ENCODE results near the gene FAM117B. TPM values are rescaled to one million over a fixed set of nuclear protein-coding genes. Genes with fewer than 3 reads are reported as not detected.

The FAM117B gene
- total RNA-seq, 1 experiment from 2014 or later, result 2.4 TPM

- Mint-ChIP-seq H3K4me1 (ENCODE audit: insufficient read depth, unreplicated experiment) (peaks cover 5% of the 10 kb centered on the region), H3K4me3 (ENCODE audit: unreplicated experiment) (no peak overlapping the region), H3K9me3 (ENCODE audit: unreplicated experiment) (no peaks in the 10 kb centered on the region), H3K27me3 (ENCODE audit: insufficient read depth, unreplicated experiment) (no peaks in the 10 kb centered on the region), H3K27ac (ENCODE audit: low read depth, unreplicated experiment) (no peak overlapping the region), H3K36me3 (ENCODE audit: insufficient read depth, unreplicated experiment) (no peaks in the 10 kb centered on the region)
- ChIA-PET POLR2A (interaction anchor here (0.6 to 1.1 kb wide), 2 partner anchors 129 to 130 kb away, joined by 3 to 5 read pairs; partner anchors contain the start of gene FAM117B), CTCF (interaction anchor here (1.0 kb wide), 1 partner anchor 66 kb away, joined by 3 read pairs; no protein-coding TSS in a partner anchor)
- intact Hi-C loops (cut with micrococcal nuclease), result no loop called here
- TF ChIP-seq, protein P1, sequence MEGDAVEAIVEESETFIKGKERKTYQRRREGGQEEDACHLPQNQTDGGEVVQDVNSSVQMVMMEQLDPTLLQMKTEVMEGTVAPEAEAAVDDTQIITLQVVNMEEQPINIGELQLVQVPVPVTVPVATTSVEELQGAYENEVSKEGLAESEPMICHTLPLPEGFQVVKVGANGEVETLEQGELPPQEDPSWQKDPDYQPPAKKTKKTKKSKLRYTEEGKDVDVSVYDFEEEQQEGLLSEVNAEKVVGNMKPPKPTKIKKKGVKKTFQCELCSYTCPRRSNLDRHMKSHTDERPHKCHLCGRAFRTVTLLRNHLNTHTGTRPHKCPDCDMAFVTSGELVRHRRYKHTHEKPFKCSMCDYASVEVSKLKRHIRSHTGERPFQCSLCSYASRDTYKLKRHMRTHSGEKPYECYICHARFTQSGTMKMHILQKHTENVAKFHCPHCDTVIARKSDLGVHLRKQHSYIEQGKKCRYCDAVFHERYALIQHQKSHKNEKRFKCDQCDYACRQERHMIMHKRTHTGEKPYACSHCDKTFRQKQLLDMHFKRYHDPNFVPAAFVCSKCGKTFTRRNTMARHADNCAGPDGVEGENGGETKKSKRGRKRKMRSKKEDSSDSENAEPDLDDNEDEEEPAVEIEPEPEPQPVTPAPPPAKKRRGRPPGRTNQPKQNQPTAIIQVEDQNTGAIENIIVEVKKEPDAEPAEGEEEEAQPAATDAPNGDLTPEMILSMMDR (IDR thresholded peaks at IDR 0.05; ENCODE audit: unreplicated experiment), result no peak
- DNase-seq (ENCODE audit: unreplicated experiment), result no peak
- BruUV-seq (replicated peaks), result no TSS peak
These were observed 130.2 kb downstream of the FAM117B start for GRCh38 chr2:202764991-202765390.

- H3K27ac Mint-ChIP-seq (ENCODE audit: low read depth, unreplicated experiment), result no peak overlapping the region
- H3K4me1 Mint-ChIP-seq (ENCODE audit: insufficient read depth, unreplicated experiment), result peaks cover 4% of the 10 kb centered on the region
- POLR2A ChIA-PET, result interaction anchor here (0.6 to 1.1 kb wide), 3 partner anchors 129 to 397 kb away, joined by 3 to 5 read pairs (median 3); partner anchors contain the start of gene FAM117B
- TF ChIP-seq, protein P1 (IDR thresholded peaks at IDR 0.05; ENCODE audit: unreplicated experiment), result no peak
- BruUV-seq (replicated peaks), result no TSS peak
- H3K9me3 Mint-ChIP-seq (ENCODE audit: unreplicated experiment), result no peaks in the 10 kb centered on the region
- no peaks in the 10 kb centered on the region for H3K36me3 Mint-ChIP-seq (ENCODE audit: insufficient read depth, unreplicated experiment)
- H3K27me3 Mint-ChIP-seq (ENCODE audit: insufficient read depth, unreplicated experiment), result no peaks in the 10 kb centered on the region
- no peak for DNase-seq (ENCODE audit: unreplicated experiment)
- H3K4me3 Mint-ChIP-seq (ENCODE audit: unreplicated experiment), result no peak overlapping the region
- intact Hi-C loops (cut with micrococcal nuclease), result no loop called here
- CTCF ChIA-PET, result interaction anchor here (1.0 kb wide), 1 partner anchor 66 kb away, joined by 3 read pairs; no protein-coding TSS in a partner anchor
These were observed 130.7 kb downstream of the FAM117B start for GRCh38 chr2:202765436-202765835.

DNA sequence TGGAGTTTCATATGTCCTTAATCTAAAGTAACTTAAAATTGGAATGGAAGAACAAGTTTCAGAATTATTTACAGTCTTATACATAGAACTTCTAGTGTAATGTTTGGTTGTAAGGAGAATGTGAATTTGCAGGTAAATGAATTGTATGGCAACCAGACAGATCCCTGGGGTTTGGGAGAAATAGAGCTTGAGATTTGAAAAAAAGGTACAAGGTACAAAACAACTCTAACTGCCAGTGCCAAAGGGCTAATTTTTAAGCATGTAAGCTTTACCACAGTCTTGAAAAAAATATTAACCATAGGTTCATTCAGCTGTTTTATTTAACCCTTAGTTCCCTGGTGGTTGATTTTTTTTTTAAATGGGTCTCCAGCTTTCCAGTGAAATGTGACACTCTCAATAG, 133.5 kb downstream of the FAM117B start:
- POLR2A ChIA-PET, result interaction anchor here (0.9 kb wide), 1 partner anchor 134 kb away, joined by 3 read pairs; no protein-coding TSS in a partner anchor
- no peak for DNase-seq (ENCODE audit: unreplicated experiment)
- TF ChIP-seq, protein P1 (IDR thresholded peaks at IDR 0.05; ENCODE audit: unreplicated experiment), result no peak
- peaks cover 6% of the 10 kb centered on the region for H3K36me3 Mint-ChIP-seq (ENCODE audit: insufficient read depth, unreplicated experiment)
- CTCF ChIA-PET, result interaction anchor here (0.6 kb wide), 1 partner anchor 56 kb away, joined by 3 read pairs; no protein-coding TSS in a partner anchor
- H3K27me3 Mint-ChIP-seq (ENCODE audit: insufficient read depth, unreplicated experiment), result no peaks in the 10 kb centered on the region
- H3K4me3 Mint-ChIP-seq (ENCODE audit: unreplicated experiment), result no peak overlapping the region
- no peaks in the 10 kb centered on the region for H3K9me3 Mint-ChIP-seq (ENCODE audit: unreplicated experiment)
- intact Hi-C loops (cut with micrococcal nuclease), result no loop called here
- BruUV-seq (replicated peaks), result no TSS peak
- H3K4me1 Mint-ChIP-seq (ENCODE audit: insufficient read depth, unreplicated experiment), result no peaks in the 10 kb centered on the region
- H3K27ac Mint-ChIP-seq (ENCODE audit: low read depth, unreplicated experiment), result no peak overlapping the region

DNA sequence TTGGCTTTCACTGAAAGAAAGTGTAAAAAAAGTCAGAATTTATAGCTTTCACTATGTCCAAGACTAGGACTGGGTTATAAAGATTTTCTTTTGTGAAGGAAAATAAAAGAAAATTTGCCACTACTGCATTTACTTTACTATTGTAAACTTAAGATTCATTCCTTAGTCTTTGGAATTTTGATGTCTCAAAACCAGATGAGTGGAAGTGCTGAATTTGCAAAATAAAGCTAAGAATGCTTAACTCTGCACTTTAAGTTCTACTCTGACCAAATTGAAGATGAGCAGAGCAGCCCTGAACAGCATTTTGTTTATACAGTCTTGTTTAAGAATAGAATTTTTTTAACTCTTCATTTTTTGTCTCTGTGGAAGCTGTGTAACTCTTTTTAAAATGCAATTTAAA, 134.4 kb downstream of the FAM117B start:
- intact Hi-C loops (cut with micrococcal nuclease), result no loop called here
- CTCF ChIA-PET, result interaction anchor here (0.6 to 0.7 kb wide), 2 partner anchors 18 to 125 kb away, joined by 3 to 5 read pairs; no protein-coding TSS in a partner anchor
- H3K27me3 Mint-ChIP-seq (ENCODE audit: insufficient read depth, unreplicated experiment), result no peaks in the 10 kb centered on the region
- peaks cover 7% of the 10 kb centered on the region for H3K36me3 Mint-ChIP-seq (ENCODE audit: insufficient read depth, unreplicated experiment)
- H3K4me3 Mint-ChIP-seq (ENCODE audit: unreplicated experiment), result no peak overlapping the region
- no peak overlapping the region for H3K27ac Mint-ChIP-seq (ENCODE audit: low read depth, unreplicated experiment)
- H3K9me3 Mint-ChIP-seq (ENCODE audit: unreplicated experiment), result no peaks in the 10 kb centered on the region
- TF ChIP-seq, protein P1 (IDR thresholded peaks at IDR 0.05; ENCODE audit: unreplicated experiment), result no peak
- no peaks in the 10 kb centered on the region for H3K4me1 Mint-ChIP-seq (ENCODE audit: insufficient read depth, unreplicated experiment)
- no peak for DNase-seq (ENCODE audit: unreplicated experiment)
- no TSS peak for BruUV-seq (replicated peaks)
- POLR2A ChIA-PET, result interaction anchor here (1.3 kb wide), 1 partner anchor 10 kb away, joined by 3 read pairs; no protein-coding TSS in a partner anchor
